VCaP (cell line): ENCODE measurements around the gene IQSEC1.

Source experiments
- H3K27ac ChIP-seq: fragments of 450-650 bp; 2 replicates; pipeline ENCODE4 v1.5.1; 2017
- TF ChIP-seq, protein P1 (sequence below): fragments of 450-650 bp; conservative IDR thresholded peaks from 2 replicates; pipeline ENCODE4 v1.5.1; 2017; ENCODE audit warnings: mild to moderate bottlenecking, moderate library complexity

IQSEC1 gene

DNA sequence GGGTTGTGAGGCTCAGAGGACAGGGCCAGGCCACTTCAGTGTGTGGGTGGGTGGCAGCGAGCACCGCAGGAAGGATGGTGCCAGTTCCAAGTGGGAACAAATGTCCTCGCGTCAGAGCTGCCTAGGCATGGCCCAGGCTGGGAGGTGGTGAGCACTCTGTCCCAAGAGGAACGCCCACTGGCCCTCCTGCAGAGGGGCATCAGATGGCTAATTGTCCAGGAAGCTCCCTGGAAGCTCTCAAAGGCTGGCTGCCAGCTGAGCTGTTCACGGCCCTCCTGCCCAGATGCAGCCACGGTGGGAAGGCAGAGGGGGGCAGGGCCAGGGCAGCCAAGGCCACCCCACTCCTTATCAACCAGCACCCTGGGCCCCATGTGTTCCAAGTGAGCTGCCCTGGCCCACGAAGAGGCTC lies 55.2 kb downstream of the IQSEC1 start:
- H3K27ac ChIP-seq, result no peak overlapping the region
- TF ChIP-seq, protein P1, sequence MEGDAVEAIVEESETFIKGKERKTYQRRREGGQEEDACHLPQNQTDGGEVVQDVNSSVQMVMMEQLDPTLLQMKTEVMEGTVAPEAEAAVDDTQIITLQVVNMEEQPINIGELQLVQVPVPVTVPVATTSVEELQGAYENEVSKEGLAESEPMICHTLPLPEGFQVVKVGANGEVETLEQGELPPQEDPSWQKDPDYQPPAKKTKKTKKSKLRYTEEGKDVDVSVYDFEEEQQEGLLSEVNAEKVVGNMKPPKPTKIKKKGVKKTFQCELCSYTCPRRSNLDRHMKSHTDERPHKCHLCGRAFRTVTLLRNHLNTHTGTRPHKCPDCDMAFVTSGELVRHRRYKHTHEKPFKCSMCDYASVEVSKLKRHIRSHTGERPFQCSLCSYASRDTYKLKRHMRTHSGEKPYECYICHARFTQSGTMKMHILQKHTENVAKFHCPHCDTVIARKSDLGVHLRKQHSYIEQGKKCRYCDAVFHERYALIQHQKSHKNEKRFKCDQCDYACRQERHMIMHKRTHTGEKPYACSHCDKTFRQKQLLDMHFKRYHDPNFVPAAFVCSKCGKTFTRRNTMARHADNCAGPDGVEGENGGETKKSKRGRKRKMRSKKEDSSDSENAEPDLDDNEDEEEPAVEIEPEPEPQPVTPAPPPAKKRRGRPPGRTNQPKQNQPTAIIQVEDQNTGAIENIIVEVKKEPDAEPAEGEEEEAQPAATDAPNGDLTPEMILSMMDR, result no peak

- H3K27ac ChIP-seq, result no peak overlapping the region
- TF ChIP-seq, protein P1, result no peak
Measured at GRCh38 chr3:13017361-13018042, 55.7 kb downstream of the IQSEC1 start.

- no peak overlapping the region for H3K27ac ChIP-seq
- TF ChIP-seq, protein P1, result no peak
Measured at GRCh38 chr3:13016721-13017255, 56.4 kb downstream of the IQSEC1 start.

- no peak overlapping the region for H3K27ac ChIP-seq
- TF ChIP-seq, protein P1, result no peak
Measured at GRCh38 chr3:13016083-13016720, 57.0 kb downstream of the IQSEC1 start.

- TF ChIP-seq, protein P1, result no peak
- no peak overlapping the region for H3K27ac ChIP-seq
Measured at GRCh38 chr3:13015286-13016082, 57.7 kb downstream of the IQSEC1 start.

GRCh38 chr3:13014755-13015285 lies 58.4 kb downstream of the IQSEC1 start:
- H3K27ac ChIP-seq, result no peak overlapping the region

More at GRCh38 chr3:13014755-13015285, 58.4 kb downstream of the IQSEC1 start:
- TF ChIP-seq, protein P1, result no peak
